GM18907 (cell line): ENCODE results near the gene ARSG.
A peak's percentile ranks its signal among the peaks of the same experiment; 100 is the strongest.

Experiments
- ATAC-seq: cut with Tn5 transposase; IDR thresholded peaks from one replicate; pipeline ENCODE4 v1.9.1; 2021; ENCODE audit warnings: mild to moderate bottlenecking, moderate library complexity; ENCODE audit not compliant: unreplicated experiment

Gene ARSG

GRCh38 chr17:68446626-68447041 lies 155.3 kb downstream of the ARSG start:
- no peak for ATAC-seq

GRCh38 chr17:68449021-68449739 lies 157.9 kb downstream of the ARSG start:
- no peak for ATAC-seq

GRCh38 chr17:68450391-68450790 lies 159.1 kb downstream of the ARSG start:
- ATAC-seq = no peak

- no peak for ATAC-seq
These were observed 159.5 kb downstream of the ARSG start for GRCh38 chr17:68450801-68451200.

GRCh38 chr17:68451670-68452354 lies 160.5 kb downstream of the ARSG start:
- ATAC-seq = no peak

- ATAC-seq = no peak
These were observed 161.5 kb downstream of the ARSG start for GRCh38 chr17:68452724-68453290.

GRCh38 chr17:68453991-68454665 lies 162.8 kb downstream of the ARSG start:
- no peak for ATAC-seq

- no peak for ATAC-seq
These were observed 164.6 kb downstream of the ARSG start for GRCh38 chr17:68455901-68456338.

GRCh38 chr17:68456339-68457167 lies 165.3 kb downstream of the ARSG start:
- ATAC-seq = no peak

- ATAC-seq = peak; percentile 37
These were observed 165.9 kb downstream of the ARSG start, which contains the start of gene WIPI1 for GRCh38 chr17:68457168-68457538. Gene WIPI1 (minus strand): TSS chr17:68457496. CDS start chr17:68457421, 75 bp downstream.

- peak; percentile 82 for ATAC-seq
These were observed 166.4 kb downstream of the ARSG start for GRCh38 chr17:68457539-68458259.

- no peak for ATAC-seq
These were observed 167.2 kb downstream of the ARSG start for GRCh38 chr17:68458260-68459036.

- ATAC-seq = peak; percentile 16
These were observed 167.8 kb downstream of the ARSG start for GRCh38 chr17:68459037-68459639.

GRCh38 chr17:68460146-68460545 lies 168.9 kb downstream of the ARSG start:
- ATAC-seq = no peak

GRCh38 chr17:68460715-68461114 lies 169.4 kb downstream of the ARSG start:
- no peak for ATAC-seq

GRCh38 chr17:68461122-68461539 lies 169.8 kb downstream of the ARSG start:
- no peak for ATAC-seq

- ATAC-seq = no peak
These were observed 170.3 kb downstream of the ARSG start for GRCh38 chr17:68461589-68461988.

GRCh38 chr17:68462381-68463210 lies 171.3 kb downstream of the ARSG start:
- peak; percentile 50 for ATAC-seq
